Activated T-cell treated with anti-CD3 and anti-CD28 coated beads for 4 hours (primary cell): ENCODE measurements around the gene LCLAT1.
"Not testable (repeated sequence)": the region's sequence is repeated elsewhere in the genome, so short reads cannot be mapped to it uniquely, and the experiment has no call there.

Source experiments
- DNase-seq: peaks from one replicate; pipeline ENCODE4 v3.0.0-alpha.2; 2020

Gene LCLAT1

DNA sequence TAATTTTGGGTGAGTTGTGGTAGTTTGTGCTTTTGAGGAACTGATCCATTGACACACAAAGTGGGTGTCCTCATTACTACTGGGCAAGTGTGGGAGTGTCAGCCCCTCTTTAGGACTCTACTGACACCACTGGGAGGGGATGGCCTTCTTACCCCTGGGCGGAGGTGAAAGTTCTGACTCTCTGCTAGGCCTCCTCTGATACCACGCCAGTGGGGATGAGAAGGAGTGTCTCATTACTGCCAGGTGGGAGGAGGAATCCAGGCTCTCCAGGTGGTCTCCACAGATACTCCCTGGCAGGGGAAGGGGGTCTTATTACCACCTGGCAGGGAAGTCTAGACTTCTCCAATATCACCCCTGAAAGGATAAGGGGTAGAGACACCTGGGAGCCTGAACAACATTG, 9.1 kb downstream of the LCLAT1 start:
- DNase-seq: no peak

DNA sequence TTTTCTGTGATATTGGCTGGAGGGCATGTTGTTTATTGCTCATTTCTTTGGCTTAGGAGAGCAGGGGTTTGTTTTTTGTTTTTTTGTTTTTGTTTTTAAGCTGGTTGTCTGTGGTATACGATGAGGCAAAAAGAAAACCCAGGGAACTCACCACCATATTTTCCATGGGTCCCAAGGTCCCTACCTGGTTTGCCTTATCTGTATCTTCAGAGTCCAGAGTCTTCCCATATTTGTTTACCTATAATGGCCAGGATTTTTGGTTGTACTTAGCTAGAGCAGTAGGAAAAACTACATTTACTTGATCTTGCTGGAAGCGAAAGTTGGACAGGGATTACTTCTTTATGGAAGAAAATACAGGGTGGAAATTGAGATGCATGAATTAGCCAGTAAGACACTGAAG, 9.5 kb downstream of the LCLAT1 start:
- no peak for DNase-seq

GRCh38 chr2:30457296-30457695, 10.2 kb downstream of the LCLAT1 start:
- DNase-seq: no peak

DNA sequence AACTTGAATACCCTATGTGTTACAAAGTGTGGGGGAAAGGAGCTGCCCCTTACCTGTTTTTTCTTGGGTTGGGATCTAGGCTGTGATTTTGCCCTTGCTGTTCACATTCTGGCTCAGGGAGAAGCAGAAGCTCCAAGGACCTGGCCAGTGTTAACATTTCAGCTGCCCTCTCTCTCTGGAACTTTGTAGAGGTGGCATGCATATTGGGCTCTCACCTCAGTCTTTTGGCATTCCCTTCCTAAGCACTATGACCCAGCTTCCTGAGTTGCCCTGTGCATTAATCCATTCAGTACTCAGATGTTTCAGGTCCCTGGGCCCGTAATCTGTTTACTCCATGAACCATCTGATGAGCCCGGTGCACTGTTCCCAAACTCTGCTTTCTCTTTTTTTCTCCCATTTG, 12.1 kb downstream of the LCLAT1 start:
- DNase-seq: no peak

DNA sequence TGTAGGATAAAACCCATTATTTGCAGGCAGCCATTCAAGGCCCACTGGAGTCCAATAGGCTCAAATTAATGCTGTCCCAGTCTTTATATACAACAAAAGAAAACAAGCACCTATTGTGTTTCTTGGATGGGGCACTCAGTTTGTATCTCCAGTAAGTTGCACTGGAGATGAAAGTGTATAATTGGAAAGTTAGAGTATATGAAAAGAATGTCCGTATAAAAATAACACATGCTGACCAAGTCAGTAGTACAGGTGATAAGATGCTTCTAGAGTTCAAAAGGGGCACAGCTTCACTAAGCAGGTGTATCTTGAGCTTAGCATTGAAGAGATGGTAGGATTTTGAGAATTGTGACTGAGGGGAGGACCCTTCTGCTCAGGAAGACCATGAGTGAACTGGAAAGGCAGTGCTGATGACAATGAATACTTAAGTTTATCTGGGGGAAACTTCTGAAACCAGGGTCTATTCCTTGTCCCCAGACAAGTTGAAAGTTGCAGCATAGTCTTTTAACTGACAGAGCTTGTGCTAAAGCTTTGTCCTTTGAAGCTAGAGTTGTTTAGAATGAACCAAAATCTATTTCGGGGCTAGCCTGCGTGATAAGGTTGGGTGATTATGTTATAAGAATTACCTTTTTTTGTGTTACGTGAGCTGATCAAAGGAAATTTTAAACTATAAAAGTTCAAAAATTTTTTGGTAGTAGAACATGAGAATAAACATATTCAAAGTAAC, 15.2 kb downstream of the LCLAT1 start:
- DNase-seq: no peak

DNA sequence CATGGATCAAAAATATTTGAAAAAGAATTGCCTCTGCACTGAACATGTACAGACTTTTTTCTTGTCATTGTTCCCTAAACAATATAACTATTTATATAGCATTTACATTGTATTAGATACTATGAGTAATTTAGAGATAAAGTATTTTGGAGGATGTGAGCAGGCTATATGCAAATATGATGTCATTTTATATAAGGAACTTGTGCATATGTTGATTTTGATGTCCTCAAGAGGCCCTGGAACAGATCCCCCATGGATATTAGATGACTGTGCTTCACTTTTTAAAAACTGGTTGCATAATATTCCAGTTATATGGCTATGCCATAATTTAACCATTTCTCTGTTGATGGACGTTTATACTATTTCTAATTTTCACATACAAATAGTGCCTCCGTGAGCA, 16.5 kb downstream of the LCLAT1 start:
- no peak for DNase-seq

- no peak for DNase-seq
These were observed 17.6 kb downstream of the LCLAT1 start for GRCh38 chr2:30464544-30465170.

- no peak for DNase-seq
These were observed 18.1 kb downstream of the LCLAT1 start for GRCh38 chr2:30465171-30465545.

DNA sequence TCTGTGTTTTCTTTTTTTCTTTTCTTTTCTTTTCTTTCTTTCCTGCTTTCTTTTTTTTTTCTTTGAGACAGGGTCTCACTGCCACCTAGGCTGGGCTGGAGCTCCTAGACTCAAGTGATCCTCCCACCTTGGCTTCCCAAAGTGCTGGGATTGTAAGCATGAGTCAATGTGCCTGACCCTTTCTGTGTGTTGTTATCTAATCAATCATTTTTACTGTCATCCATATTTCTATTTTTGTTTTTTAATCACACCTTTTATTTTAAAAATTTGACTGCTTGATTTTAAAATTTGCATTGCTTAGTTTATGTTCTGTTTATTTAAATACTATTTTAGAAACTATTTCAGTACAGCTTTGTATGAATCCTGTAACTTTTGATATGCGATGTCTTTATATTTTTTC, 19.2 kb downstream of the LCLAT1 start:
- no peak for DNase-seq

DNA sequence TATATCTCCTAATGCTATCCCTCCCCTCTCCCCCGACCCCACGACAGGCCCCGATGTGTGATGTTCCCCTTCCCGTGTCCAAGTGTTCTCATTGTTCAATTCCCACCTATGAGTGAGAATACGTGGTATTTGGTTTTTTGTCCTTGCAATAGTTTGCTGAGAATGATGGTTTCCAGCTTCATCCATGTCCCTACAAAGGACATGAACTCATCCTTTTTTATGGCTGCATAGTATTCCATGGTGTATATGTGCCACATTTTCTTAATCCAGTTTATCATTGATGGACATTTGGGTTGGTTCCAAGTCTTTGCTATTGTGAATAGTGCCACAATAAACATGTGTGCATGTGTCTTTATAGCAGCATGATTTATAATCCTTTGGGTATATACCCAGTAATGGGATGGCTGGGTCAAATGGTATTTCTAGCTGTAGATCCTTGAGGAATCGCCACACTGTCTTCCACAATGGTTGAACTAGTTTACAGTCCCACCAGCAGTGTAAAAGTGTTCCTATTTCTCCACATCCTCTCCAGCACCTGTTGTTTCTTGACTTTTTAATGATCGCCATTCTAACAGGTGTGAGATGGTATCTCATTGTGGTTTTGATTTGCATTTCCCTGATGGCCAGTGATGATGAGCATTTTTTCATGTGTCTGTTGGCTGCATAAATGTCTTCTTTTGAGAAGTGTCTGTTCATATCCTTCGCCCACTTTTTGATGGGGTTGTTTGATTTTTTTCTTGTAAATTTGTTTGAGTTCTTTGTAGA, 20.2 kb downstream of the LCLAT1 start:
- DNase-seq: not testable (repeated sequence)

DNA sequence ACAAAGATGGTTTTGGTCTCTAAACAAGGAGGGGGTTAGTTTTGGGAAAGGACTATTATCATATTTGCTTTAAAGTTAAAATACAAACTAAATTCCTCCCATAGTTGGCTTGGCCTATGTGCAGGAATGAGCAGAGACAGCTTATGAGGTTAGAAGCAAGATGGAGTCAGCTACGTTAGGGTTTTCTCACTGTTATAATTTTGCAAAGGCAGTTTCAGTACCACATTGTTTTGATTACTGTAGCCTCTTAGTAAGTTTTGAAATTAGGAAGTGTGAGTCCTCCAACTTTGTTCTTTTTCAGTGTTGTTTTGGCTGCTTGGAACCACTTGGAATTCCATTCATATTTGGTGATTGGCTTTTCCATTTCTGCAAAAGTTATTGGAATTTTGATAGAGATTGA, 23.4 kb downstream of the LCLAT1 start:
- no peak for DNase-seq

DNA sequence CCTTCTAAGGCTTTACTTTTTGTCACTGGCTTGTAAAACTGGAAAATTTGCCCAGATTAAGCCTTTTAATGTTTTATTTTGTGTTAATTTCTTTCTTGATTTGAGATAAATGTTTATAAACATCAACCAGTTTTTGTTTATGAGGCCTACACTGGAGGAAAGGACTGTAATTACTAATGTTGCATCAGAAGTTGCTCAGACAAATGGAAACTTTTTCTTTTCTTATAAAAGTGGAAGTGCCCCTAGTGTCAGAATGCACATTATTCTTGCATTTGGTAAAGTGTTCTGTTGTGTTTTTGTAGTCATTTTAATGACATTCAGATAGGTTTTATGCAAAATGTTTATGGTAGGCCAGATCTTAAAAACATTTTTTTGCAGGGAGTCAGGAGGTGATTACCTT, 25.3 kb downstream of the LCLAT1 start:
- no peak for DNase-seq

DNA sequence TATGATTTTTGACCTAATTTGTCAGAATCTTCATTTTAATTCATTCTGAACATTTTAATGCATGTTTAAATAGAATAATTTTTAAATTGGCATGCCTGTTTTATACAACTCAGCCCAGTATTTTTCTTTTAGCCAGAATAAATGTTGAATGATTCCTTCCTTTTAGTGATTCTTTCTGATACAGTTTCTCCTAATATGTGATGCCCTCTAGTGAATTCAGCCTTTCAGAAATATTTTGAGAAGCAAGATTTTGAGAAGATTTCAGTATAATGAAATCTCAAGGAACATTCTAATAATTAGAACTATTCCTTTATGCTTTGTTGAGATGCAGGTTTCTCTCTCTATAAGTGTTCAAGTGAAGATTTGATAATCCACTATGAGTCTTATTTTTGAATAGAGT, 28.5 kb downstream of the LCLAT1 start:
- no peak for DNase-seq

DNA sequence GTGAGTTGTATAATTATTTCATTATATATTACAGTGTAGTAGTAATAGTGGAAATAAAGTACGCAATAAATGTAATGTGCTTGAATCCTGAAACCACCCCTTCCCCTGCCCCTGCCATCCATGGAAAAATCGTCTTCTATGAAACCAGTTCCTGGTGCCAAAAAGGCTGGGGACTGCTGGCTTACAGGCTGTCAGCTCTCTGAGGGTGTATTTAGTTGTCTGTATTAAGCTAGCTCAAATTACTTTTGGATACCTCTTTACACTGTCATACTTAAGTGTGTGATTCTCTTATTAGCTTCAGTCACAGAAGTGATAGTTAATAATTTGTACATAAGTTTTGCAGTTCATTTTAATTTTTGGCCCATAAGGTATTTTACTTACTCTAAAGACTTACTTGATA, 29.6 kb downstream of the LCLAT1 start:
- no peak for DNase-seq

DNA sequence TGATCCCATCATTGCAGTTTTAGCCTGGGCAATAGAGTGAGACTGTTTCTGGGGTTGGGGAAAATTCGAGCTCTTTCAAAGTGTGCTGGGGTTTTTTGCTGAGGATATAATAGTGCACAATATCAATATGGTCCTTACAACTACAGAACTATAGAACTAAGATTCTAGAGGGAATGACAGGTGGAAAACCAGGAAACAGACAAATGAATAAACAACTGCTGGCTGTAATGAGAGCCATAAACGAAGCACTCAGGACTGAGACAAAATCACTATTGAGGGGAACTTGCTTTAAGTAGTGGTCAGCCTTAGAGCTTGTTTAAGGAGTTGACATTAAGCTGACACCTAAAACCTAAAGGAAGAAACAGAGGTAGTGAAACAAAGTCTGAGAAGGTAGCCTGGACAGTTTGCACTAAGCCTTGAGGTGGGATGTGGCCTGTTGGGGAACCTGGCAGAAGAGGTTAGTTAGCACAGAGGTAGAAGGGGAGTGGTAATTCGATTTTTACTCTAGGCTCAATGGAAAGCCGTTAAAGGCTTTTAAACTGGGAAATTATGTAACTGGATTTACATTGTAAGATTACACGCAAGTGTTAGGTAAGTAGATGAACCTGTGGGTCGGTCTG, 33.8 kb downstream of the LCLAT1 start:
- no peak for DNase-seq

- DNase-seq: no peak
These were observed 34.3 kb downstream of the LCLAT1 start for GRCh38 chr2:30481323-30481800.

- DNase-seq: no peak
These were observed 35.0 kb downstream of the LCLAT1 start for GRCh38 chr2:30482011-30482410.

GRCh38 chr2:30484145-30484544, 37.1 kb downstream of the LCLAT1 start:
- DNase-seq: no peak

- no peak for DNase-seq
These were observed 37.9 kb downstream of the LCLAT1 start for GRCh38 chr2:30484995-30485394.

- DNase-seq: no peak
These were observed 39.6 kb downstream of the LCLAT1 start for GRCh38 chr2:30486655-30487054.

GRCh38 chr2:30487603-30488002, 40.6 kb downstream of the LCLAT1 start:
- DNase-seq: no peak

GRCh38 chr2:30488012-30488659, 41.1 kb downstream of the LCLAT1 start:
- no peak for DNase-seq

DNA sequence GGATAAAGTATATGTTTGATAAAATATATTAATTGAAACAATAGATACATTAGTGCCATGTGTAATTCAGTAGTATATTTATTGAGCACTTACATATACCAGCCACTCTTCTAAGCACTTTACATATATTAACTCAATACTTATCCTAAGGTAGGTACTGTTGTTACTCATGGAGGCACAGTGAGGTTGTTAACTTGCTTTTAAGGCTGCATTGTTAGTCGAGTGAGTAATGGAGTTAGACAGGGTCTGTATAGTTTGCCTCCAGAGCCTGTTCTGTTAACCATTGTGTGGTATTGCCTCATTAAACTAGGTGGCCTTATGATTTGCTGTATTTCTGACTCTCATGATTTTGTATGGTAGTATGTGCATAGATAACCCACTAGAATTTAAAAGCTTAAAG, 44.2 kb downstream of the LCLAT1 start:
- no peak for DNase-seq
